Occipital lobe (tissue), 2 donors: ENCODE measurements around the gene SLC9A4. TPM values are rescaled to one million over a fixed set of nuclear protein-coding genes. Genes with fewer than 3 reads are reported as not detected.

Experiments used
- DNase-seq: peaks from one replicate; lab custom pipeline; 2025; lab: John Stamatoyannopoulos, UW
- total RNA-seq: library from RNA; depleted of rRNA; stranded (reverse); fragments of >200 nt; gene quantifications from one replicate; pipeline ENCODE4 v1.2.3, GENCODE V29; 2014

Gene SLC9A4
- total RNA-seq, result 0.62 TPM

DNA sequence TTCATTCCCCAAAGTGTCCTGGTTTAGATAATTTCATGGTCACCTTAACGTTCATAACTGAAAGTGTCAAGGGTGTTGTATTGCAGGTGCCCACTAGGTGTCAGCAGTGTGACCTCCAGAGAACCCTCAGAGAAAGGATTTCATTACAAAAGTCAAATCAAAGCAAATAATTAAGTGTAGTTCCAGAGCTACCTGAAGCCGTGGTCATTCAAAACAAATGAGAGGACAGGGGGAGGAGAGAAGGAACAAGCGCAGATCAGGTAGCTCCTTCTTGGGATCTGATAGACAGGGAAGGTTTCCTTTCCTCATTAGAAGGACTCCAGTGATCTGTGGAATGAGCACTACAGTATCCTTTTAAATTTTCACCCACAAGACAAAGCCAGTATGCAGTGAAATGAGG lies at the start of gene SLC9A4:
SLC9A4 (plus strand) TSS at position 207 of the 400 bp plus-strand sequence. CDS start 534 bp downstream, outside the sequence.
- no peak for DNase-seq

DNA sequence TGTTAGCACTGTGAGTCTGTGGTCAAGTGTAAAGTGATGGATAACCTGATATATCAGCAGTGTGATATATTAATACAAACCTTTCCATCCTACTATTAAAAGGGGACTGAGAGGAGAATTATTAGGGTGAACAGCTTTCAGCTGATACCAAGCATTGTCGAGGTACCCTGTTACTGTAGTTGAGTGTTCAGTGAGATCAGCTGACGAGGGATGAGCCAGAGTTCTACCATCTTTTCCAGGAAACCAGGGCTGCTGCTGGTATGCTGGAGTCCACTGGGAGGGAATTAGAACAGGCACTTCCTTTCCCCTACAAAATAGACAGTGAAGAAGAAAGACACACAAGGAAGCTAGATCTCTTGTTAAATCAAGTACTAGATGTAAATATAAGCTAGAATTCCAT lies 49.7 kb upstream of the SLC9A4 start:
- no peak for DNase-seq

DNA sequence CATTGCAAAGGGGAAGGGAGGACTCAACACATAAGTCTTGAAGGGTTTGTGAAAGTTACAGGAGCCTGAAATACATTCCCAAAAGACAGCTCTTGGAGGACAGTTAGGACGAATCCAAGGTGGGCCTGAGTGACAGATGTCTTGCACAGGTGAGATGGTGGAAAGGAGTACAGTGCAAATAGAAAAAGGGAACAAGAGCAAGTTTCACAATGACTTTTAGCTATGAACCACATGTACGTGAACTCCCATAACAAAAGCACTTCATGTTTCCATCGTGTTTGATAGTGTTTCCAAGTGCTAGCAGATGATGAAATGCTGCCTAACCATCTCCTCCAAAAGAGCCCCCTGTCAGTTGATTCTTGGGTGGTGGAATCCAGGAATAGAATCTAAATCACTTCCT lies 48.3 kb upstream of the SLC9A4 start:
- DNase-seq, result no peak

DNA sequence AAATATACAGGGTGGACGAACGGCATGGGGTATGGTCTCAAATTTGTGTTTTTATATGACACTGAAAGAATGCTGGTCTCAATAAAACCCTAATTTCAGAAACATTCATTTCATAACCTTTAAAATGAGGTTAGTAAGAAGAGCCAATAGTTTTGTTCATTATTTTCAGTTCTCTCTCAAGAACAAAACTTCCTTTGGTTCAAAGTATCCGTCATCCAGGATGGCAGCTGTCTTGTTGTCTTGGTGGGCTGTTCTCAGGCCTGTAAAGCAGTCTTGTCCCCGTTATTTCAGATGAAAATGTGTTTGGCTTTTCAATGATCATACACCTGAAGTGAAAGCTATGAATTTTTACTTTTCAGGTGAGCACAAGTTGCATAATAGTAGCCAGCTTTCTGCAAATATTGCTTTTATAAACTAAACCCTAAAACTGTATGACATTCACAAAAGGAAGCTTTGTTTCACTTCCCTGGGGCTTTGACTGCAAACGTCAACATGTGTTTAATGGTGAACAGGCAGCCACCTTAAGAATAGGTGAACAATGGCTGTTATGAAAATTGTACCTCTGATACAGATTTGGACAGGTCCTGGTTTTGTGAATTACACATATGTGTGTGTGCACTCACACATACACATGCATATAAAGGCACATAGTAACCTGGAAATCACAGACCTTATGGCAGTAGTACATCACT lies 47.4 kb upstream of the SLC9A4 start:
- DNase-seq, result no peak

- no peak for DNase-seq
These were observed 45.8 kb upstream of the SLC9A4 start for GRCh38 chr2:102427249-102427648.

- DNase-seq, result no peak
These were observed 44.5 kb upstream of the SLC9A4 start for GRCh38 chr2:102428573-102428972.

DNA sequence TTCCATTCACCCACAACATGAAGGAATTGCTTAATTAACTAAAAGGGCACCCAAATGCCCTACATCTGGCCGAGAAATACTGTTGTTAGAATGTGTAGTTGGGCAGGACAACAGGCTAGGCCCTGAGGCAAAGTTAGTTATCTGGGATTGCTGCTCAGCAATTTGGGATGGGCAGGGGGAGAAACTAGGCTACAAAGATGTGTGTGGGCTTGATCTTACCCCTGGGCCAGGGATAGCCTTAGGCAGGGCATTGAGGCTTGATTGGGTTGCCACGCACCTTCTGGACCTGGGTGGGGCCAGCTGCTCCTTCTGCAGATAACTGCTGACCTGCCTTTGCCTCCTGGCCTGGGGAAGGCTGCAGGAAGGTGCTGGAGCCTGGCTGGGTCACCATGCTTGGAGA lies 40.6 kb upstream of the SLC9A4 start:
- DNase-seq, result no peak

DNA sequence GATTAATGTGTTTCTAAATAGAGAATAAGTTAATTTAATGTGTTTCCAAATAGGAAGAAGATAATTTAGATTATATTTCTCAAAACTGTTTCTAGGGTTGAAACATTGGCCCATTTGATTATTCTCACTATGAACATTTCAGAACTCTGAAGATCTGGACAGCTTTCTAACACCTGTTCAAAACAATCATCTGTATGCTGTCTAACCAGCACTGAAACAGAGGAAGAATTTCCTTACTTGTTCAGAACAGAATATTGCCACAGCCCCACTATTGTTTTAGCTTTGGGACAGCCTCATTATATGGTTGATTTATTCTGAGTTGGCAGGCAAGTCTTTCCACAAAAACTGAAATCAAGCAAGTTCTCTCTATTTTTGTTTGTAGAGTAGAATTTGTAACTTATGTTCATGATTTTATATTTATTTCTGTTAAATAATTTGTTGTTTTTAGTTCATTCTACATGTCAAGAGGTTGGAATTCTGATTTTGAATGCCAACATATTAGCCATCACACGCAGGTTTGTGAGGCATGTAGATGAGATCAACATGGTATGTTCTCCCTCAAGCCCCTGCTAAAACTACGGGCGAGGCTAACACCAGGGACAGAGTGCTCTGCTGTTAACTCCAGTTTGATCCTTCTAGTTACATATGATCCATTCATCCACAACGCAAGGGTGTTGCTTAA lies 38.9 kb upstream of the SLC9A4 start:
- DNase-seq, result no peak

DNA sequence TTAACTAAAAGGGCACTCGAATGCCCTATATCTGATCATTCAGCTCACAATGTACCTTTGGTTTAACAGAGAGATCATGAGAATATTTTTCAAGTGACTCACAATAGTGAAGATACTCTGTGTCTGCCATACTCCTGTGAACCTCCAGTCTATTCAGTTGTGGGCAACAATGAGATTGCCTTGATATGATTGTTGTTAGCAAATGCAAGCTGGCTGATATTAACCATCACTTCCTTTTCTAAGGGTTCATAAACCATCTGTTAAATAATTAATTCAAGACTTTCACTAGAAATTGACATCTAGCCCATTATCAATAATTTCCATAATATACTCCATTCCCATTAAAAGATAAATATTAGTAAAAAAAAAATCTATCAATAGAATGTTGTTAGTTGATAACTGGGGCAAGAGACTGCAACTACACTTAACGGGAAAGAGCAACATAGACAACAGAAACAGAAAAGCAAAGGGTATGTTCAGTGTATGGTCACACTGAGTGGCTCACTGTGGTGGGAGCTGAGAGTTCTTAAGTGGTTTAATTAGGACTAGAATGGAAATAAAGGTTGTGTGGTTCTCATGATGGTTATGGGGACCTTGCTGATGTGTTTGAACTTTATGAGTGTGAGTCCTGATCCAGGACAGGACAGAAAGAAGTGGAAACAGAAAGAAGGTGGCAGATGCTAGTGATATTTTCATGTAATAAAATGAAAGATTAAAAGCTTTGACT lies 38.2 kb upstream of the SLC9A4 start:
- DNase-seq, result no peak

- DNase-seq, result no peak
These were observed 37.3 kb upstream of the SLC9A4 start for GRCh38 chr2:102435741-102436140.

GRCh38 chr2:102436323-102436722 lies 36.7 kb upstream of the SLC9A4 start:
- DNase-seq, result no peak

GRCh38 chr2:102437122-102437521 lies 35.9 kb upstream of the SLC9A4 start:
- DNase-seq, result no peak

- no peak for DNase-seq
These were observed 34.9 kb upstream of the SLC9A4 start for GRCh38 chr2:102438111-102438510.

DNA sequence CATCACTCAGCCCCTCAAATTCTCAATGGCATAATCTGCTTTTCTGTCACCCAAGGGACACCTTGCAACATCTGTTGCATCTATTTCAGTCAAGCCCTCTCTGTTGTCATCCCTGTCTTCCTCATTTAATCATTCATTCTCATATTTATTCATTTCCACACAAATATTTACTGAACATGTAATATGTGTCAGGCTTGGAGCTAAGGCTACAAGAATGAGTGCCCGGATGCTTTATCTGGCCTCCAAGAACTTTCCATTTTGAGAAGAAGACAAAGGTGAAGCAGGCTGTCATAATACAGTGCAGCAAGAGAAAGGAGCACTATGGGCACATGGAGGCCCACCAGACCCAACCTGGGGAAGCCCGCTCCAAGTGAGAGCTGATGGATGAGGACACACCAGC lies 34.4 kb upstream of the SLC9A4 start:
- DNase-seq, result no peak

DNA sequence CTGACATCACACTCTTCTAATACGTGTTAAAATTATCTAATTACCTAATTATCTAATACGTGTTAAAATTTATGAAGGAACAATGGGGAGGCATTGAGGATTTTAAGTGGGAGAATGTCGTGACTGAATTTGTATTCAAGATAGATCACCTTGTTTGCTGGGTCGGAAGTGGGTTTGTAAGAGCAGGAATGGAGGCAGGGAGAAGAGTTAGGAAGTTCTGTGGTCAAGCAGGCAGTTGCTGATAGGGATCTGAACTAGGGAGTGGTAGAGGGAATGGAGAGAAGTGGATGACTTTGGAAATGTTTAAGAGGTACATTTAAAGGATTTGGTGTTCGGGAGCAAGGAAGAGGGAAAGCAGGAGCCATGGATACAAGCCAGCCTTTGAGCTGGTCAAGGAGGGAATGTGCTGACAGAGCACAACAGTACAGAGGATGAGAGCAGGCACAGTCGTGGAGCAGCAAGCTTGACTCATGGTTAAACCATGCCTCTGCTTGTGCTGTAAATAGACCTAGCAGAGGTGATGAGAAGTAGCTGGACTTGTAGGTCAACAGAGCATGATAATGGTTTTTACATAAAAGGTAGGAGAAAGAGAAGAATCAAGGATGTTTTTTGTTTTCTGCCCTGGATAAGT lies 33.8 kb upstream of the SLC9A4 start:
- no peak for DNase-seq

DNA sequence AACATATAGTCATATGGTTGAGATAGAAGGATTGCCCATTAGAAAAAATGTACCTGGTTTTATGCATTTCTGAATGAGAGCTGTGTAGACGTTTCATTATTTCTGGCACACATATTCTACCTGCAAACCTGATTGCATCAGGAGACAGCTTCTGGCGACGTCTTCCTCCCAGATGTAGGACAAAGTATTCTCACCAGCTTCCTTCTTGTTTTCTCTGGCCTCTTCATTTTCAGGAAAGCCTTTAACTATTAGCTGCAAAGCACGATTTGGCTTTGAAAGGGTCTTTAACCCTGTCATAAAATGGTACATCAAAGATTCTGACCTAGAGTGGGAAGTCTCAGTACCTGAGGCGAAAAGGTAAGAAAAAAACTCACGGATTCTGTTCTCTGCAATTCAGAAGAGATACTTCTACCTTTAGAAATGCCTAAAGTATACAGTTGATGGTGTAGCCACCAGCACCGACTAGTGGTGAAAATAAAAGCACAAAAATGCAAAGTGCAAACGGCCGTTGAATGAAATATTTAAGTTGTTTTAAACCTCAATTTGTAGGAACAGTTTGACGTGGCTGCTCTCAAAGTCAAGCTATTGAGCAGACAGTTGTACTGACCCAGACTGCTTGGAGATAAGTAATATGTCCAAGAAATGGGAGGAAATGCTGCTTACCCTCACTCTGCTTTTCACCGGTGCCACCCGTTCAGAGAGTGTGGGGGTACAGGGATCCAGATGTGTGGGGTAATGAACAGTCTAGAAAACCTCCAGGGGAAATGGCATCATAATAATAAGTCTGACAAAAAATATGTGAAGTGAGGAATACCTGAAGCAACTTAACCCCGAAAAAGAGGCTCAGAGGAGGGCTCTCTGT lies 29.8 kb upstream of the SLC9A4 start:
- DNase-seq, result no peak

DNA sequence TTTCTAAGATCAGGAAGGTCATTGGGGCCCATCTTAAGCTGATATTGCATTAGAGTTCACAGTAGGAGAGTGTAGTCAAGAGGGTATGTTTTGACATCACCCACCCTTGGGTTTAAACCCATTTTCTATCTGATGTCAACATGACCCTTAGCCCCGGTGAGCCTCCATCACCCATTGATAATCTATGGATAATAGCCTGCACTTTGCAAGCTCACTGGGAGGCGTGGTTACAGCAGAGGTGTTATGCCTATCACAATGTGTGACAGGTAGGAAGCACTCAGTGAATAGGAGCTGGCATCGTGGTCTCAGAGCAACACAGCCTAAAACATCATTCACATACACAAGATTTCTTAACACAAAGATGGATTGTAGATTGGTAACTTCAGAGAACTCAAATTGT lies 28.8 kb upstream of the SLC9A4 start:
- DNase-seq, result no peak

DNA sequence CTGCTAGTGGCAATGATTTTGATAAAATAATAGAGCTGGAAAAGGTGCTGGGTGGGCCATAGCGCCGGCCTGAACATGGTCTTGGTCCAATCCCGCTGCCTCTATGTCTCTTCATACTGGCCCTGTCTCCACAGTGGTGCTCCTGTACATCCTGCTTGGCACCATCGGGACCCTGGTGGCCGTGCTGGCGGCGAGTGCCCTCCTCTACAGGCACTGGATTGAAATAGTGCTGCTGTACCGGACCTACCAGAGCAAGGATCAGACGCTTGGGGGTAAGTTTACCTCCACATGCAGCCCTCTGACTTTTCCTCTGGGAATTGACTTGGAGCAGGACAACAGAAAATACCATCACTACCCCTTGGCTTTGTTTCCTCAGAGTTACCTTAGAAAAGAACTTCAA lies 26.1 kb upstream of the SLC9A4 start:
- DNase-seq, result no peak

DNA sequence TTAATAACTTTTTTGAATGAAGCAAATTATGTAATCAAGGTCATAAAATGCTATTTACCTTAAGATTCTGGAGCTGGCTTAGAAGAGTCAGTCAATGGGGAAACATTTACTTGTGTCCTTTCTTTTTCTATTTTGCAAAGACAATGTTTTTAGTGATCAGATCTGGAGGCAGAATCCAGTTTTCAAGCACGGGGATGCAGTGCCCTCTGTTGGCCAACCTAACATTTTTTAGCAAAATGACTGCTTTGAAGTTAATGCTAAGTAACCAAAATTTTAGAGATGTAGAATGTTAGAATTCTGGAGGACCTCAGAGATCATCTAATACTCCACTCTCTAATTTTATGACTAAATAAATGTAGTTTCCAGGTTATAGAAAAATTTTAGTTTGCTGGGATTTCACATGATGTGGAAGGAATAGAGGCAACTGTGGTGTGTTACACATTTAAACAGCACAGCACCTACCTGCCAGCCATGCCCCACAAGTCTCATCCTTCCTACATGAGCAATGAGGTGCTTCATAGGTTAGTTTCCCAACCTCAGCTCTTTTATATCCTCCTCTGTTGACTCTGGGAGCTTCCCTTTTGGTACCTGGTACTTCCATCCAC lies 23.6 kb upstream of the SLC9A4 start:
- DNase-seq, result no peak

DNA sequence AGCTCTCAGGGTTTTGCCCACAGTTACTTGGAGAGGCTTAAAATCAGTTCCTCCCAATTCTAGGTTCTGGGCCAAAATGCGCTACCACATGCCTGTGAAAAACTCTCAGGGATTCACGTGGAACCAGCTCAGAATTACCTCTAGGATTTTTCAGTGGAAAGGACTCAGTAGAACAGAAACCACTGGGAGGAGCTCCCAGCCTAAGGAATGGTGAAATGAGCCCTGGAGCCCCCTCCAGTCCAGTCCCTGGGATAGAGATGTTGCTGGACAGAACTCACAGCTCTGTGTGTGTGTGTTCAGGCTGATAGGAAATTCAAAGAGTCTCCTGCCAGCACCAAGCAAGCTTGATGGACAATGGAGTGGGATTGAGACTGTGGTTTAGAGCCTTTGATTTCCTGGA lies 21.1 kb upstream of the SLC9A4 start:
- no peak for DNase-seq

- no peak for DNase-seq
These were observed 19.5 kb upstream of the SLC9A4 start for GRCh38 chr2:102453501-102453900.
